PC-9 (cell line): ENCODE data around the gene LENG8. TPM values are rescaled to one million over a fixed set of nuclear protein-coding genes. Genes with fewer than 3 reads are reported as not detected.
A peak's percentile ranks its signal among the peaks of the same experiment; 100 is the strongest.

Experiments used
- BruUV-seq: library from RNA; stranded (reverse); fragments of 400-500 nt; replicated peaks from 2 replicates; lab custom pipeline; 2021; lab: Mats Ljungman, UMichigan
- CTCF ChIA-PET: fragments of 300-600 bp; sonication (Branson Sonifier 250); formaldehyde crosslinking; loops from one replicate; lab custom pipeline; 2022; ENCODE audit warnings: antibody characterized with exemption; lab: Charles Lee
- POLR2A ChIA-PET: fragments of 300-600 bp; sonication (Branson Sonifier 250); formaldehyde crosslinking; loops from one replicate; lab custom pipeline; 2022; ENCODE audit warnings: antibody characterized with exemption; ENCODE audit not compliant: unreplicated experiment; lab: Charles Lee
- DNase-seq, 2 experiments: peaks; one replicate each; pipeline versions ENCODE4 v3.0.0 to v3.0.0-alpha.2; 2015 to 2022; ENCODE audit warnings: mixed read lengths in 1 of 2
- H2AFZ ChIP-seq: fragments of 200-600 bp; sonication (generic); 2 replicates; pipeline ENCODE4 v1.8.1; 2017; ENCODE audit warnings: antibody characterized with exemption
- H3F3A ChIP-seq: fragments of 200-600 bp; sonication (generic); 2 replicates; pipeline ENCODE4 v1.8.1; 2017; ENCODE audit warnings: antibody characterized with exemption, mild to moderate bottlenecking, low read depth; ENCODE audit not compliant: insufficient read depth
- H3K27ac ChIP-seq: fragments of 200-600 bp; sonication (generic); 2 replicates; pipeline ENCODE4 v1.6.1; 2016; ENCODE audit warnings: mixed run types
- H3K27me3 ChIP-seq: fragments of 200-600 bp; sonication (generic); 2 replicates; pipeline ENCODE4 v1.6.1; 2016; ENCODE audit warnings: low read depth, mixed run types; ENCODE audit not compliant: insufficient read depth
- H3K36me3 ChIP-seq: fragments of 200-600 bp; sonication (generic); 2 replicates; pipeline ENCODE4 v1.6.1; 2016; ENCODE audit warnings: low read depth, mixed run types
- H3K4me1 ChIP-seq: fragments of 200-600 bp; sonication (generic); replicated peaks from 2 replicates; pipeline ENCODE4 v1.6.1; 2016; ENCODE audit warnings: mixed run types; ENCODE audit not compliant: insufficient read depth
- H3K4me2 ChIP-seq: fragments of 200-600 bp; sonication (generic); 2 replicates; pipeline ENCODE4 v1.6.1; 2017; ENCODE audit warnings: mixed run types
- H3K4me3 ChIP-seq: fragments of 200-600 bp; sonication (generic); 2 replicates; pipeline ENCODE4 v1.6.1; 2016; ENCODE audit warnings: mixed run types
- H3K79me2 ChIP-seq: fragments of 200-600 bp; sonication (generic); 2 replicates; pipeline ENCODE4 v1.6.1; 2017; ENCODE audit warnings: low read depth, mixed run types
- H3K9me2 ChIP-seq: fragments of 200-600 bp; sonication (generic); 2 replicates; pipeline ENCODE4 v1.8.1; 2017; ENCODE audit warnings: mild to moderate bottlenecking; ENCODE audit not compliant: insufficient read depth
- H3K9me3 ChIP-seq: fragments of 200-600 bp; sonication (generic); 2 replicates; pipeline ENCODE4 v1.8.1; 2016; ENCODE audit warnings: low read depth; ENCODE audit not compliant: insufficient read depth
- H4K20me1 ChIP-seq: fragments of 200-600 bp; sonication (generic); 2 replicates; pipeline ENCODE4 v1.8.1; 2017; ENCODE audit not compliant: insufficient read depth
- EZH2 ChIP-seq: fragments of 200-600 bp; sonication (generic); IDR thresholded peaks from 2 replicates; pipeline ENCODE4 v1.8.0; 2017; ENCODE audit warnings: antibody characterized with exemption, low read depth
- intact Hi-C: fragments of 100-400 bp; cut with micrococcal nuclease; formaldehyde crosslinking; loops from one replicate; pipeline ENCODE4 v1.10.0; 2022; ENCODE audit not compliant: unreplicated experiment
- total RNA-seq: library from RNA; stranded (reverse); gene quantifications from 2 replicates; pipeline ENCODE4 v1.2.3, GENCODE V29; 2021
- TF ChIP-seq, protein P1 (sequence below): fragments of 200-600 bp; sonication (generic); conservative IDR thresholded peaks from 2 replicates; pipeline ENCODE4 v1.6.1; 2017; ENCODE audit warnings: mixed run types, antibody characterized with exemption, mild to moderate bottlenecking, moderate library complexity

LENG8 gene
- total RNA-seq, 1 experiment from 2014 or later, result 274 TPM

DNA sequence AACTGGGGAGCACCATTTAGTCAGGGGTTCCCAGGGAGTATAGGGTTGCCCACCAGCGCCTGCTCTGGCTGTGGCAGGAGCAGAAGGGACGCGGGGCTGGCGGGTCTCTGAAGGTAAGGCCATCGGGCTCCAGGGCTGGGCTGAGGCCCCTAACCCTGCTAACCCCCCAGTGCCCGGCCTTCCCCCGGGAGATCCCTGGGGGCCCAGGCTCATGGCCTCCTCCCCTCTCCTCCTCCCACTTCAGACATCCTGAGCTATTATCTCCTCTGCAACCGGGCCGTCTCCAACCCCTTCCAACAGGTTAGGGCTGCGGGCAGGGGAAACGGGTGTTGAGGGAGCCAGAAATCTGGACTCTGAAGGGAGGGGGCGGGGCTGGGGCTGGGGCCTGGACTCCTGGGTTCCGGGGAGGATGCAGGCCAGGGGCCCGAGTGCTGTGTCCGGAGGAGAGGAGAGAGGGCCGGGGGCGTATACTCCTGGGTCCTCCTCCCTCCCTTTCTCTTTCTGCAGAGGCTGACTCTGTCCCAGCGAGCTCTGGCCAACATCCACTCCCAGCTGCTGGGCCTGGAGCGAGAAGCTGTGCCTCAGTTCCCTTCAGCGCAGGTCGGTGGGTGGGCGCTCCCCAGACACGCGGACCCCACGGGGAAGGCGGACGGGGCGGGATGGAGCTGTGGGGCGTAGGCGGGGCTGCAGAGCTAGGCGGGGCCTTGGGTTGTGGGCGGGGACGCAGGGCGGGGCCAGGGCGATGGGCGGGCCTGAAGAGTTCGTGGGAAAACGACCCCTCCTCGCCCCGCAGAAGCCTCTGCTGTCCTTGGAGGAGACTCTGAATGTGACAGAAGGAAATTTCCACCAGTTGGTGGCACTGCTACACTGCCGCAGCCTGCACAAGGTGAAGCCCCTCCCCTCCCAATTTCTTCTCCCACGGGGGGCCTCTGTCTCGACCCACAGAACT is 18.4 kb upstream of the LENG8 start:
- peak overlapping the region; percentile 77 for H3K4me2 ChIP-seq
- ChIA-PET POLR2A (interaction anchor here (0.5 to 1.2 kb wide), 7 partner anchors 18 to 1903 kb away, joined by 3 to 19 read pairs (median 7); partner anchors contain the start of gene LENG8), CTCF (interaction anchor here (0.5 to 0.7 kb wide), 8 partner anchors 17 to 1741 kb away, joined by 3 to 11 read pairs (median 8); no protein-coding TSS in a partner anchor)
- H3K4me1 ChIP-seq, result peaks cover 58% of the 10 kb centered on the region
- BruUV-seq, result no TSS peak
- intact Hi-C loops, result loop anchor here (1.0 kb wide), 1 partner anchor 34 kb away; no protein-coding TSS in a partner anchor
- no peak for TF ChIP-seq EZH2
- TF ChIP-seq, protein P1, sequence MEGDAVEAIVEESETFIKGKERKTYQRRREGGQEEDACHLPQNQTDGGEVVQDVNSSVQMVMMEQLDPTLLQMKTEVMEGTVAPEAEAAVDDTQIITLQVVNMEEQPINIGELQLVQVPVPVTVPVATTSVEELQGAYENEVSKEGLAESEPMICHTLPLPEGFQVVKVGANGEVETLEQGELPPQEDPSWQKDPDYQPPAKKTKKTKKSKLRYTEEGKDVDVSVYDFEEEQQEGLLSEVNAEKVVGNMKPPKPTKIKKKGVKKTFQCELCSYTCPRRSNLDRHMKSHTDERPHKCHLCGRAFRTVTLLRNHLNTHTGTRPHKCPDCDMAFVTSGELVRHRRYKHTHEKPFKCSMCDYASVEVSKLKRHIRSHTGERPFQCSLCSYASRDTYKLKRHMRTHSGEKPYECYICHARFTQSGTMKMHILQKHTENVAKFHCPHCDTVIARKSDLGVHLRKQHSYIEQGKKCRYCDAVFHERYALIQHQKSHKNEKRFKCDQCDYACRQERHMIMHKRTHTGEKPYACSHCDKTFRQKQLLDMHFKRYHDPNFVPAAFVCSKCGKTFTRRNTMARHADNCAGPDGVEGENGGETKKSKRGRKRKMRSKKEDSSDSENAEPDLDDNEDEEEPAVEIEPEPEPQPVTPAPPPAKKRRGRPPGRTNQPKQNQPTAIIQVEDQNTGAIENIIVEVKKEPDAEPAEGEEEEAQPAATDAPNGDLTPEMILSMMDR, result peak; percentile 64
- peak; percentile 81 to 85 for DNase-seq
- peaks cover 41% of the 10 kb centered on the region for H3F3A ChIP-seq
- no peaks in the 10 kb centered on the region for H3K9me3 ChIP-seq
- H3K36me3 ChIP-seq, result no peaks in the 10 kb centered on the region
- no peaks in the 10 kb centered on the region for H3K27me3 ChIP-seq
- no peaks in the 10 kb centered on the region for H4K20me1 ChIP-seq
- no peaks in the 10 kb centered on the region for H3K9me2 ChIP-seq
- H3K79me2 ChIP-seq, result no peaks in the 10 kb centered on the region
- peak overlapping the region; percentile 68; the same call in 1 of the 2 replicates for H2AFZ ChIP-seq
- peak overlapping the region; percentile 99 for H3K27ac ChIP-seq
- peak overlapping the region; percentile 59 for H3K4me3 ChIP-seq

DNA sequence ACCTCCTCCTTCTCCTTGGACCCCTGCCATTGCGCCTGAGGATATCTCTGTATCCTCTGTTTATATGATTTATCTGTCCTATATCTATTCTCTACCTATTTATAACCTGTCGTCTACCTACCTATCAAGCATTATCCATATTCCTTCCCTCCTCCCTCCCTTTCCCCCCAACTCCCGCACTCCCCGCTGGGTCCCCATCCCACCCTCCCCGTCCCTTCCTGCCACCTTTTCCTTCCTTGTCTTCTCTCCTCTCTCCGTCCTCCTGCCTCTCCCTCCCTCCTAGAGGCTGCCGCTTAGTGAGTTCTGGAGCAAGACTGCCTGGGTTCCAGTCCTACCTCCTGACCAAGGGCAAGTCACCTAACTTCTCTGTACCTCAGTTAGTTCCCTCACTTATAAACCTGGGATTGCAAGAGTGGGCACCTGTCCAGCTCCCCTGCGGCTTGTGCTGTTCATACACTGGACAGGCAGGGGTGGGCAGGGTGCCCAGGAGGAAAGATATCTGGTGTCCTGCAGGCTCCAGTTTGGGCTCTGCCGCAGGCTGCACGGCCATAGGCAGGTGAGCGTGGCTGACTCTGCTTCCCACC is 17.7 kb upstream of the LENG8 start:
- Histone ChIP-seq H3K4me2 (peak overlapping the region; percentile 77), H3K27me3 (no peaks in the 10 kb centered on the region), H2AFZ (no peak overlapping the region), H4K20me1 (no peaks in the 10 kb centered on the region), H3K9me2 (no peaks in the 10 kb centered on the region), H3K36me3 (no peaks in the 10 kb centered on the region), H3K9me3 (no peaks in the 10 kb centered on the region), H3K79me2 (no peaks in the 10 kb centered on the region), H3F3A (peaks cover 42% of the 10 kb centered on the region), H3K4me3 (peak overlapping the region; percentile 59; the same call in 1 of the 2 replicates), H3K4me1 (peaks cover 53% of the 10 kb centered on the region), H3K27ac (peak overlapping the region; percentile 99)
- POLR2A ChIA-PET, result interaction anchor here (0.5 to 1.2 kb wide), 6 partner anchors 17 to 581 kb away, joined by 3 to 19 read pairs (median 8); partner anchors contain the start of genes LENG8 and LENG9
- DNase-seq, result peak; percentile 94
- TF ChIP-seq EZH2, result no peak
- TF ChIP-seq, protein P1, result 0 out of 2 replicates have a peak, but pooled peaks have one; percentile 5
- no TSS peak for BruUV-seq
- CTCF ChIA-PET, result interaction anchor here (0.5 to 0.6 kb wide), 2 partner anchors 15 to 1073 kb away, joined by 3 to 5 read pairs; no protein-coding TSS in a partner anchor
- intact Hi-C loops, result loop anchor here (1.0 kb wide), 1 partner anchor 33 kb away; no protein-coding TSS in a partner anchor
